Suprapubic skin (tissue), 4 donors: Measurements from ENCODE around the gene USP6. TPM values are rescaled to one million over a fixed set of nuclear protein-coding genes. Genes with fewer than 3 reads are reported as not detected.

Experiments
- DNase-seq, 2 donors: peaks; one replicate each; pipeline ENCODE4 v3.0.0-alpha.2; 2019; ENCODE audit warnings: low spot score in 2 of 2
- H3K27ac ChIP-seq: fragments of 200-600 bp; sonication (generic); one replicate; pipeline ENCODE4 v1.5.1; 2019
- H3K27me3 ChIP-seq: fragments of 200-600 bp; sonication (generic); one replicate; pipeline ENCODE4 v1.5.1; 2019
- H3K36me3 ChIP-seq: fragments of 200-600 bp; sonication (generic); one replicate; pipeline ENCODE4 v1.5.1; 2019
- H3K4me1 ChIP-seq: fragments of 200-600 bp; sonication (generic); one replicate; pipeline ENCODE4 v1.5.1; 2019
- H3K4me3 ChIP-seq: fragments of 200-600 bp; sonication (generic); one replicate; pipeline ENCODE4 v1.5.1; 2019; ENCODE audit warnings: mild to moderate bottlenecking
- H3K9me3 ChIP-seq: fragments of 200-600 bp; sonication (generic); one replicate; pipeline ENCODE4 v1.5.1; 2019
- EP300 ChIP-seq: sonication (generic); formaldehyde crosslinking; IDR thresholded peaks from one replicate; pipeline ENCODE4 v1.6.1; 2017; ENCODE audit warnings: antibody characterized with exemption
- POLR2A ChIP-seq, 2 donors: fragments of 450-650 bp; IDR thresholded peaks; one replicate each; pipeline ENCODE4 v1.6.1; 2017; ENCODE audit warnings: antibody characterized with exemption in 2 of 2, mild to moderate bottlenecking in 2 of 2, moderate library complexity in 2 of 2
- POLR2AphosphoS5 ChIP-seq, 3 donors: sonication (generic); formaldehyde crosslinking; IDR thresholded peaks; one replicate each; pipeline ENCODE4 v1.6.1; 2017; ENCODE audit warnings: antibody characterized with exemption in 3 of 3
- WGBS: methylation state at CpG from one replicate; pipeline ENCODE4 v1.1.5; 2018; 5-methylcytosine and 5-hydroxymethylcytosine counted together
- total RNA-seq, 4 donors: library from RNA; depleted of rRNA; stranded (reverse); fragments of >200 nt; gene quantifications; one replicate each; pipeline ENCODE4 v1.1.0, GENCODE V29; 2016
- TF ChIP-seq, protein P1 (sequence below), 2 donors: fragments of 200-600 bp in 1 of 2; fragments of 450-650 bp in 1 of 2; sonication (generic) in 1 of 2; IDR thresholded peaks; one replicate each; pipeline ENCODE4 v1.5.1; 2016 to 2019; ENCODE audit warnings: antibody characterized with exemption in 2 of 2, mild to moderate bottlenecking in 1 of 2, moderate library complexity in 1 of 2

USP6 gene
- total RNA-seq, 4 donors from 2014 or later = 0.16 to 1.4 (median 0.89) TPM; not detected in 1

DNA sequence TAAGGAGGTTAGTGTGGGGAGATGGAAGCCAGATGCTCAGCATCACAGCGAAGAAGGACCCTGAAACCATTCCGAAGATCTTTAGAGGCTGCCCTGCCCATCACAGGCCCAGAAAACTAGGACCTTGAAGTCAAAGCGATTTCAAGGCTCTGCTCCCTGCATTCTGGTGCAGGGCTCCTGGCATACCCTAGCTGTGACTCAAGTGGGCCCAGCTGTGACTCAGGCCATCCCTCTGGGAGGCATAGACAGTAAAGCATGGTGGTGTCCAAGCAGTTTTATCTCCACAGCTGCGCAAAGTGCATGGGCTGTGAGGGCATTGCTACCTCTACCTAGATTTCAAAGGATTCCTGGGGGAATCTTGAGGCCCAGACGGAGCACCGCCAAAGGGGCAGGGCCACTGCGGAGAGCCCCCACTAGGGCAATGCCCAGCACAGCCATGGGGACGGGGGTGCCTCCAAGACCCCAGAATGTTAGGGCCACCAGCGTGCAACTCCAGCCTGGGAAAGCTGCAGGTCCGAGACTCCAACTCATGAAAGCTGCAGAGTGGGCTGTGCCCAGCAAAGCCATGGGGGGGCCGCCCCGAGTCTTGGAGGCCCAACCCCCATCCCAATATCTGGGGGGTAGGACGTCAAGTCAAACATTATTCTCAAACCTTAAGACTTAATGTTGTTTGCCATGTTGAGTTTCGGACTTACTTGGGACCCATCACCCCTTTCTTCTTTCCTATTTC lies 87.5 kb downstream of the USP6 start:
- H3K36me3 ChIP-seq = no peaks in the 10 kb centered on the region
- H3K4me3 ChIP-seq = no peak overlapping the region
- TF ChIP-seq POLR2A (IDR thresholded peaks at IDR 0.05) (no peak), POLR2AphosphoS5 (IDR thresholded peaks at IDR 0.05) (no peak), EP300 (no peak)
- TF ChIP-seq, protein P1, sequence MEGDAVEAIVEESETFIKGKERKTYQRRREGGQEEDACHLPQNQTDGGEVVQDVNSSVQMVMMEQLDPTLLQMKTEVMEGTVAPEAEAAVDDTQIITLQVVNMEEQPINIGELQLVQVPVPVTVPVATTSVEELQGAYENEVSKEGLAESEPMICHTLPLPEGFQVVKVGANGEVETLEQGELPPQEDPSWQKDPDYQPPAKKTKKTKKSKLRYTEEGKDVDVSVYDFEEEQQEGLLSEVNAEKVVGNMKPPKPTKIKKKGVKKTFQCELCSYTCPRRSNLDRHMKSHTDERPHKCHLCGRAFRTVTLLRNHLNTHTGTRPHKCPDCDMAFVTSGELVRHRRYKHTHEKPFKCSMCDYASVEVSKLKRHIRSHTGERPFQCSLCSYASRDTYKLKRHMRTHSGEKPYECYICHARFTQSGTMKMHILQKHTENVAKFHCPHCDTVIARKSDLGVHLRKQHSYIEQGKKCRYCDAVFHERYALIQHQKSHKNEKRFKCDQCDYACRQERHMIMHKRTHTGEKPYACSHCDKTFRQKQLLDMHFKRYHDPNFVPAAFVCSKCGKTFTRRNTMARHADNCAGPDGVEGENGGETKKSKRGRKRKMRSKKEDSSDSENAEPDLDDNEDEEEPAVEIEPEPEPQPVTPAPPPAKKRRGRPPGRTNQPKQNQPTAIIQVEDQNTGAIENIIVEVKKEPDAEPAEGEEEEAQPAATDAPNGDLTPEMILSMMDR (IDR thresholded peaks at IDR 0.05) = no peak
- 95% methylated on average over 12 of the region's 14 CpGs for WGBS
- H3K9me3 ChIP-seq = no peaks in the 10 kb centered on the region
- no peak overlapping the region for H3K27ac ChIP-seq
- H3K27me3 ChIP-seq = no peaks in the 10 kb centered on the region
- DNase-seq = no peak
- no peaks in the 10 kb centered on the region for H3K4me1 ChIP-seq

DNA sequence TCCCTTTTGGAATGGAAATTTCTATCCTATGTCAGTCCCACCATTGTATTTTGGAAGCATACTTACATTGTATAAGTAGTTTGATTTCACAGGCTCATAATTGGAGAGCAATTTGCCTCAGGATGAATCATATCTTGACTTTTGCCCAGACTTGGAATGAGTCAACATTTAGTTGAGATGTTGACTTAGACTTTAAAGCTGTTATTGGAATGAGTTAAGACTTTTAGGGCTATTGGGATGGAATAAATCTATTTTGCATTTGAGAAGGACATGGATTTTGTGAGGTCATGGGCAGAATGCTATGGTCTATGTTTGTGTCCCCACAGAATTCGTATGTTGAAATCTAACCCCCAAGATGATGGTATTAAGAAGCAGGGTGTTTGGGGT lies 88.1 kb downstream of the USP6 start:
- no peak overlapping the region for H3K4me3 ChIP-seq
- 89% methylated on average over 1 of the region's 1 CpG for WGBS
- H3K27me3 ChIP-seq = no peaks in the 10 kb centered on the region
- TF ChIP-seq, protein P1 (IDR thresholded peaks at IDR 0.05) = no peak
- TF ChIP-seq EP300 = no peak
- TF ChIP-seq POLR2AphosphoS5 (IDR thresholded peaks at IDR 0.05) = no peak
- TF ChIP-seq POLR2A (IDR thresholded peaks at IDR 0.05) = no peak
- no peaks in the 10 kb centered on the region for H3K9me3 ChIP-seq
- no peaks in the 10 kb centered on the region for H3K4me1 ChIP-seq
- DNase-seq = no peak
- no peaks in the 10 kb centered on the region for H3K36me3 ChIP-seq
- no peak overlapping the region for H3K27ac ChIP-seq

DNA sequence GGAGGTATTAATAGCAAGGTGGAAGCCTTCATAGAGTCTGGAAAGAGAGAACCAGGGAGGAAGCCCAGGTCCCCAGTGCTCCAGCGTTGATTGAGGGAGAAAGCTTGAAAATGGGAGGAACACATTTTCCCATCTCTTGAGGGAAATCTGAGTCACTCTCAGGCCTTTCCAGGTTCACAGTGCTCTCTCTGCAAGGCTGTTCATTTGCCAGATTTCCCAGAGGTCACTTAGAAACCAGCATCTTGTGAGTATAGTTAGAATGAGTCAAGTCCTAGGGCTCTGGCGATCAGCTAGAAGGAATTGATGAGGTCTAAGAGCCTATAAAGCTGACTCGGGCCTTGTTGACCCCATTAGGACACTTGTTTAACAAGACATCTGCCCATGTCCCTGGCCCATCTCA lies 93.6 kb downstream of the USP6 start:
- Histone ChIP-seq H3K27ac (no peak overlapping the region), H3K4me1 (no peaks in the 10 kb centered on the region), H3K4me3 (no peak overlapping the region), H3K36me3 (peaks cover 18% of the 10 kb centered on the region), H3K27me3 (no peaks in the 10 kb centered on the region), H3K9me3 (no peaks in the 10 kb centered on the region)
- 90% methylated on average over 3 of the region's 3 CpGs for WGBS
- no peak for TF ChIP-seq POLR2AphosphoS5 (IDR thresholded peaks at IDR 0.05)
- no peak for TF ChIP-seq EP300
- TF ChIP-seq POLR2A (IDR thresholded peaks at IDR 0.05) = no peak
- TF ChIP-seq, protein P1 (IDR thresholded peaks at IDR 0.05) = no peak
- DNase-seq = no peak

DNA sequence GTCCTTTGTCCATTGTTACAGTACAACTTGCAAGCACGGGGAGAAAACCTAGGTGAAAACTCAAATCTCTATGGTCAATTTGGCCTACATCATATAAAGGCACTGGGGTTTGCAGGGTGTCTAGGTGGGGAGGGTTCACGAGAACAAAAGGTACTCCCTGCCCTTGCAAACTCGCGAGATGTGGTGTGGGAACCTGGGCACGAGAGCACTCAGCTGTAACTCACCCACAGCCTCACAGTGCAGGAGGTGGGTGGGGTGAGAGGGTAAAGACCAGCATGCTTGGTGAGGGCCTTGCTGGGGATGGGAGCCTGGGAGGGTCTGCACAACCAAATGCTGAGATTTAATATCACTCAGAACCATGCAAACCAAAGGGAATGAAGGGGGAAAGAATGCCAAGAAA lies 94.3 kb downstream of the USP6 start:
- Histone ChIP-seq H3K27ac (no peak overlapping the region), H3K27me3 (no peaks in the 10 kb centered on the region), H3K4me1 (no peaks in the 10 kb centered on the region), H3K9me3 (no peaks in the 10 kb centered on the region), H3K36me3 (peaks cover 18% of the 10 kb centered on the region), H3K4me3 (no peak overlapping the region)
- 96% methylated on average over 5 of the region's 5 CpGs for WGBS
- no peak for TF ChIP-seq EP300
- no peak for TF ChIP-seq POLR2A (IDR thresholded peaks at IDR 0.05)
- TF ChIP-seq, protein P1 (IDR thresholded peaks at IDR 0.05) = no peak
- TF ChIP-seq POLR2AphosphoS5 (IDR thresholded peaks at IDR 0.05) = no peak
- no peak for DNase-seq

DNA sequence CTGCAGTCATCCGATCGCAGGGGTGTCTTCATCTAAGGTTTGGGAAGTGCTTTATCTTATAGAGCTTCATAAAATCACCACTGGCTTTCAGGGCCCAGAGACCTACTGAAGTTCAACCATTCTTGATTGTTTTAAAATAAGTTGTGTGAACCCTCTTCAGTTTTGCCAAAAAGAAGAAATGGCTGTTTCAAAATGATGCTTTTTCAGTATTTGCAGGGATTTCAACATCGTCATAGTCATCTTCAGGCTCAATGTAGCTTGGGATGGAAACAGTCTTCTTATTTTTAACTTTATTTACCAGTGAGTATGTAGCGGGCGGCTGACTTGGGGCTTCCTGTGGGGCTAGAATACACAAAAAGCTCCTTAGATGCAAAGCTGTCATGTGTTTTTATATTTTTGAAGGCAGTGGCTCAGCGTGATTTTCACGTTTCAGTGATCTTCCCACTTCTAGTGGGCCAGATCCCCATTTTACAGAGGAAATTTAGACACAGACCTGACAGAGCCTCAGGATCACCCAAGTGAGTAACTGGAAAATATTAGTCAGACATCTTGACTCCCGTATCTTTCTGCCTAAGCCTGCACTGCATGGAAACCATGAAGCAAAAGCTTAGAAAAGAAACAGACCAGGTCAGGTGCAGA lies 94.9 kb downstream of the USP6 start:
- WGBS = 88% methylated on average over 8 of the region's 8 CpGs
- Histone ChIP-seq H3K27me3 (no peaks in the 10 kb centered on the region), H3K4me3 (no peak overlapping the region), H3K4me1 (no peaks in the 10 kb centered on the region), H3K9me3 (no peaks in the 10 kb centered on the region), H3K36me3 (peaks cover 22% of the 10 kb centered on the region), H3K27ac (peak overlapping the region; percentile 34)
- TF ChIP-seq POLR2AphosphoS5 (IDR thresholded peaks at IDR 0.05) (no peak), POLR2A (IDR thresholded peaks at IDR 0.05) (no peak), EP300 (no peak)
- TF ChIP-seq, protein P1 (IDR thresholded peaks at IDR 0.05) = no peak
- no peak for DNase-seq
